Thyroid gland (tissue), 4 donors: ENCODE data around the gene KIR3DL2. TPM values are rescaled to one million over a fixed set of nuclear protein-coding genes. Genes with fewer than 3 reads are reported as not detected.
"Not testable (repeated sequence)": the region's sequence is repeated elsewhere in the genome, so short reads cannot be mapped to it uniquely, and the experiment has no call there.

Experiments used
- DNase-seq, 2 donors: peaks; one replicate each; pipeline ENCODE4 v3.0.0-alpha.2; 2019
- H3K27ac ChIP-seq, 3 donors: fragments of 200-600 bp; sonication (generic); 1 replicate in 2 of 3; 2 replicates in 1 of 3; pipeline ENCODE4 v1.5.1; 2016 to 2019; ENCODE audit warnings: mild to moderate bottlenecking in 1 of 3, moderate library complexity in 1 of 3
- H3K27me3 ChIP-seq: fragments of 200-600 bp; sonication (generic); one replicate; pipeline ENCODE4 v1.5.1; 2019
- H3K36me3 ChIP-seq, 2 donors: fragments of 200-600 bp; sonication (generic); one replicate each; pipeline ENCODE4 v1.5.1; 2016 to 2019
- H3K4me1 ChIP-seq, 2 donors: fragments of 200-600 bp; sonication (generic); one replicate each; pipeline ENCODE4 v1.5.1; 2017 to 2019
- H3K4me3 ChIP-seq, 3 donors: fragments of 200-600 bp; sonication (generic); replicated peaks in 1 of 3; 1 replicate in 2 of 3; 2 replicates in 1 of 3; pipeline ENCODE4 v1.5.1; 2016; ENCODE audit warnings: mild to moderate bottlenecking in 1 of 3
- H3K9me3 ChIP-seq: fragments of 200-600 bp; sonication (generic); one replicate; pipeline ENCODE4 v1.5.1; 2017
- CTCF ChIP-seq, 6 experiments: fragments of 200-600 bp in 3 of 6; fragments of 450-650 bp in 3 of 6; sonication (generic) in 3 of 6; IDR thresholded peaks; one replicate each; pipeline ENCODE4 v1.5.1; 2016 to 2019; ENCODE audit warnings: antibody characterized with exemption in 6 of 6, mild to moderate bottlenecking in 2 of 6, inconsistent platforms in 1 of 6, moderate library complexity in 1 of 6
- POLR2A ChIP-seq, 2 donors: fragments of 450-650 bp; IDR thresholded peaks; one replicate each; pipeline ENCODE4 v1.6.1; 2017; ENCODE audit warnings: antibody characterized with exemption in 2 of 2, mild to moderate bottlenecking in 2 of 2, moderate library complexity in 1 of 2
- WGBS, 2 donors: methylation state at CpG; one replicate each; pipeline ENCODE4 v1.1.5; 2017; 5-methylcytosine and 5-hydroxymethylcytosine counted together
- intact Hi-C: fragments of 100-400 bp; cut with DNase I; formaldehyde crosslinking; loops from one replicate; pipeline ENCODE4 v1.15.1; 2023
- total RNA-seq, 4 donors: library from RNA; depleted of rRNA; stranded (reverse); fragments of >200 nt; gene quantifications; one replicate each; pipeline ENCODE4 v1.2.3, GENCODE V29; 2016

The KIR3DL2 gene
- total RNA-seq, 4 donors from 2014 or later: not detected

- H3K27ac ChIP-seq, H3K27me3 ChIP-seq, H3K9me3 ChIP-seq, H3K36me3 ChIP-seq, intact Hi-C loops, DNase-seq, H3K4me1 ChIP-seq, H3K4me3 ChIP-seq: not testable (repeated sequence)
- 75 to 77% methylated on average over 8 of the region's 8 CpGs for WGBS, 2 donors
These were observed 50.9 kb downstream of the KIR3DL2 start for GRCh38 chr19:54901153-54901552.

DNA sequence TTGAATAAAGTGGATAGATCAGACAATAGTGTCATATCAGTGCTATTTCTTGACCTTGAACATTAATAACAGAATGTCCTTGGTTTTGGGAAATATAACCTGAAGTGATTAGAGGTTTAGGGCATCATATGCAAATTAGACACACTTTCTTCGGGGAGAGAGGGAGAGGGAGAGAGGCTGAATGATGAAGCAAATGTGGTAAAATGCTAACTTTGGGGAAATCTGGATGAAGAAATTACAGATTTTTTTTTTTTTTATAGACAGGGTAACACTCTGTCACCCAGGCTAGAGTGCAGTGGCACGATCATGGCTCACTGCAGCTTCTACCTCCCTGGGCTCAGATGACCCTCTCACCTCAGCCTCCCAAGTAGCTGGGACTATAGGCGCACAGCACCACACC, 51.8 kb downstream of the KIR3DL2 start:
- DNase-seq: no peak
- Histone ChIP-seq H3K9me3 (no peaks in the 10 kb centered on the region), H3K27ac (no peak overlapping the region), H3K36me3 (no peaks in the 10 kb centered on the region), H3K4me1 (no peaks in the 10 kb centered on the region), H3K4me3 (no peak overlapping the region), H3K27me3 (no peaks in the 10 kb centered on the region)
- no peak for TF ChIP-seq CTCF (IDR thresholded peaks at IDR 0.05)
- TF ChIP-seq POLR2A (IDR thresholded peaks at IDR 0.05): no peak
- WGBS, 2 donors: 73 to 78% methylated on average over 3 of the region's 3 CpGs
- intact Hi-C loops: no loop called here

DNA sequence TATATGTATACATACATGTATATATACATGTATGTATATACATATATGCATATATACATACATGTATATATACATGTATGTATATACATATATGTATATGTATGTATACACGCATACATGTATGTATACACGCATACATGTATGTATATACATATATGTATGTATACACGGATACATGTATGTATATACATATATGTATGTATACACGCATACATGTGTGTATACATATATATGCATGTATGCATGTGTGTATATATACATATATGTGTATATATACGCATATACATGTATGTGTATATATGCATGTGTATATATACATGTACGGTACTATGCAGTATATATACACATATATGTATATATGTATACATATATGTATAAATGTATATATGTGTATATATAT, 53.1 kb downstream of the KIR3DL2 start:
- H3K4me3 ChIP-seq: no peak overlapping the region
- 90 to 93% methylated on average over 6 of the region's 6 CpGs for WGBS, 2 donors
- no peaks in the 10 kb centered on the region for H3K9me3 ChIP-seq
- no peak for TF ChIP-seq CTCF (IDR thresholded peaks at IDR 0.05)
- TF ChIP-seq POLR2A (IDR thresholded peaks at IDR 0.05): no peak
- no peaks in the 10 kb centered on the region for H3K27me3 ChIP-seq
- H3K27ac ChIP-seq: no peak overlapping the region
- no peaks in the 10 kb centered on the region for H3K4me1 ChIP-seq
- no peak for DNase-seq
- intact Hi-C loops: no loop called here
- no peaks in the 10 kb centered on the region for H3K36me3 ChIP-seq

- WGBS, 2 donors: 86 to 89% methylated on average over 4 of the region's 4 CpGs
- intact Hi-C loops, H3K4me1 ChIP-seq: not testable (repeated sequence)
These were observed 54.0 kb downstream of the KIR3DL2 start for GRCh38 chr19:54904261-54904660.

GRCh38 chr19:54905421-54905802, 55.2 kb downstream of the KIR3DL2 start:
- Histone ChIP-seq H3K27ac (no peak overlapping the region), H3K4me1 (no peaks in the 10 kb centered on the region), H3K9me3 (no peaks in the 10 kb centered on the region), H3K36me3 (no peaks in the 10 kb centered on the region), H3K4me3 (no peak overlapping the region), H3K27me3 (no peaks in the 10 kb centered on the region)
- WGBS, 2 donors: 38 to 46% methylated on average over 5 of the region's 5 CpGs
- no peak for DNase-seq
- intact Hi-C loops: no loop called here
- TF ChIP-seq CTCF (IDR thresholded peaks at IDR 0.05) (no peak), POLR2A (IDR thresholded peaks at IDR 0.05) (no peak)

More at GRCh38 chr19:54904261-54904660, 54.0 kb downstream of the KIR3DL2 start:
- not testable (repeated sequence) for H3K9me3 ChIP-seq, DNase-seq, H3K27ac ChIP-seq, H3K27me3 ChIP-seq, H3K36me3 ChIP-seq, H3K4me3 ChIP-seq

- no peaks in the 10 kb centered on the region for H3K4me1 ChIP-seq
- no peak within 1 kb of the TSS for H3K4me3 ChIP-seq
- H3K27ac ChIP-seq: no peak within 1 kb of the TSS
- no peaks in the 10 kb centered on the region for H3K27me3 ChIP-seq
- no peaks in the 10 kb centered on the region for H3K9me3 ChIP-seq
- intact Hi-C loops: no loop called here
- TF ChIP-seq CTCF (IDR thresholded peaks at IDR 0.05): no peak
- no peak for TF ChIP-seq POLR2A (IDR thresholded peaks at IDR 0.05)
- DNase-seq: no peak
- WGBS, 2 donors: 50 to 55% methylated on average over 21 to 22 of the region's 22 CpGs
- no peaks in the 10 kb centered on the region for H3K36me3 ChIP-seq
These were observed 55.7 kb downstream of the KIR3DL2 start, which contains the start of gene NCR1 for GRCh38 chr19:54905803-54906511. Gene NCR1 (plus strand): TSS chr19:54906148. CDS start chr19:54906188, 40 bp downstream.
